ENCODE measurements around the gene MAD1L1.
"Not testable (repeated sequence)": the region's sequence is repeated elsewhere in the genome, so short reads cannot be mapped to it uniquely, and the experiment has no call there.

MAD1L1 gene

GRCh38 chr7:1977059-1977875 lies 255.5 kb downstream of the MAD1L1 start:
- DNase-seq (ENCODE audit: low read depth): no peak
- TF ChIP-seq CTCF (conservative IDR thresholded peaks at IDR 0.05; ENCODE audit: control insufficient read depth, insufficient read depth, low read depth, low read length): no peak
- H3K4me3 ChIP-seq (ENCODE audit: control insufficient read depth, low read depth, low read length): no peak overlapping the region

DNA sequence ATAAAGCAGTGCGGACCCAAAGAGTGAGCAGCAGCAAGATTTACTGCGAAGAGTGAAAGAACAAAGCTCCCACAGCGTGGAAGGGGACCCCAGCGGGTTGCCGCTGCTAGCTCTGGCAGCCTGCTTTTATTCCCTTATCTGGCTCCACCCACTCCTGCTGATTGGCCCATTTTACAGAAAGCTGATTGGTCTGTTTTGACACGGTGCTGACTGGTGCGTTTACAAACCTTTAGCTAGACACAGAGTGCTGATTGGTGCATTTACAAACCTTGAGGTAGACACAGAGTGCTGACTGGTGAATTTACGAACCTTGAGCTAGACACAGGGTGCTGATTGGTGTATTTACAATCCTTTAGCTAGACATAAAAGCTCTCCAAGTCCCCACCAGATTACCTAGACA lies 256.2 kb downstream of the MAD1L1 start:
- not testable (repeated sequence) for H3K4me3 ChIP-seq (ENCODE audit: control insufficient read depth, low read depth, low read length); DNase-seq (ENCODE audit: low read depth)

GRCh38 chr7:1975581-1975980 lies 257.2 kb downstream of the MAD1L1 start:
- DNase-seq (ENCODE audit: low read depth): no peak
- no peak overlapping the region for H3K4me3 ChIP-seq (ENCODE audit: control insufficient read depth, low read depth, low read length)
- no peak for TF ChIP-seq CTCF (conservative IDR thresholded peaks at IDR 0.05; ENCODE audit: control insufficient read depth, insufficient read depth, low read depth, low read length)

- DNase-seq (ENCODE audit: low read depth): no peak
- no peak for TF ChIP-seq CTCF (conservative IDR thresholded peaks at IDR 0.05; ENCODE audit: control insufficient read depth, insufficient read depth, low read depth, low read length)
- no peak overlapping the region for H3K4me3 ChIP-seq (ENCODE audit: control insufficient read depth, low read depth, low read length)
Measured at GRCh38 chr7:1975179-1975578, 257.6 kb downstream of the MAD1L1 start.

DNA sequence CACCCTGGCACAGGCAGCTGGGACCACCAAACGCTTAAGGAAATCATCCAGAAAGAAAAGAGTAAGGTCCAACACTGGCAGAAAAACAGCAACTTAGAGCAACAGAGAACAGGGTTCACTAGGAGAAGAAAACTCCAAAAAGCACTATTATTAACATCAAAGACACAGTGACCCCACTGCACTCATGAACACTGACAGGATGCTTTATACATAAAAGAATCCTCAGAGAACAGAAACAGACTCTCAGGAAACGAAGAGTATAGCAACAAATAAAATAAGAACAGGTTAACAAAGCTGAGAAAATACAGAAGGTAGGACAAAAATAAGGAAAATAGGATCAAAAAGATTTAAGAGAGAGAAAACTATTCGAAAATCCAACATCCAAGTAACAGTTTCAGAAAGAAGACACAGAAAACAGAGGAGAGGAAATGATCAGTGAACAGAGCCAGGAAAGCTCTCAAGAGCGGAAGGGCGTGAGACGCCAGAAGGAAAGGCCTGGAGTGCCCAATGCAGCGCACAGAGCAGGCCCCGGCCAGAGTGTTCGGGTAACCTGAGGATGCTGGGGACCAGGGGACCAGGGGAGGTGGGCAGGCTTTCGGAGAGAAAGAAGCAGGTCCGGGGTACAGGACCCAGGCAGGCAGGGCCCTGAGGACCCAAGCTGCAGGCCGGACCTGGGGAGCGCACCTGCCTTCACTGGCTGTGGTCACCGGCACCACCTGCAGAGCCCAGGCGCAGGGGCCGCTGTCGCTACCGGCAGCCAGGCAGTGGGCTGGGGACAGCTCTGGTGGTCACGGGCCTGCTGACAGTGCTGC lies 258.2 kb downstream of the MAD1L1 start:
- DNase-seq (ENCODE audit: low read depth): no peak
- H3K4me3 ChIP-seq (ENCODE audit: control insufficient read depth, low read depth, low read length): no peak overlapping the region
- no peak for TF ChIP-seq CTCF (conservative IDR thresholded peaks at IDR 0.05; ENCODE audit: control insufficient read depth, insufficient read depth, low read depth, low read length)

DNA sequence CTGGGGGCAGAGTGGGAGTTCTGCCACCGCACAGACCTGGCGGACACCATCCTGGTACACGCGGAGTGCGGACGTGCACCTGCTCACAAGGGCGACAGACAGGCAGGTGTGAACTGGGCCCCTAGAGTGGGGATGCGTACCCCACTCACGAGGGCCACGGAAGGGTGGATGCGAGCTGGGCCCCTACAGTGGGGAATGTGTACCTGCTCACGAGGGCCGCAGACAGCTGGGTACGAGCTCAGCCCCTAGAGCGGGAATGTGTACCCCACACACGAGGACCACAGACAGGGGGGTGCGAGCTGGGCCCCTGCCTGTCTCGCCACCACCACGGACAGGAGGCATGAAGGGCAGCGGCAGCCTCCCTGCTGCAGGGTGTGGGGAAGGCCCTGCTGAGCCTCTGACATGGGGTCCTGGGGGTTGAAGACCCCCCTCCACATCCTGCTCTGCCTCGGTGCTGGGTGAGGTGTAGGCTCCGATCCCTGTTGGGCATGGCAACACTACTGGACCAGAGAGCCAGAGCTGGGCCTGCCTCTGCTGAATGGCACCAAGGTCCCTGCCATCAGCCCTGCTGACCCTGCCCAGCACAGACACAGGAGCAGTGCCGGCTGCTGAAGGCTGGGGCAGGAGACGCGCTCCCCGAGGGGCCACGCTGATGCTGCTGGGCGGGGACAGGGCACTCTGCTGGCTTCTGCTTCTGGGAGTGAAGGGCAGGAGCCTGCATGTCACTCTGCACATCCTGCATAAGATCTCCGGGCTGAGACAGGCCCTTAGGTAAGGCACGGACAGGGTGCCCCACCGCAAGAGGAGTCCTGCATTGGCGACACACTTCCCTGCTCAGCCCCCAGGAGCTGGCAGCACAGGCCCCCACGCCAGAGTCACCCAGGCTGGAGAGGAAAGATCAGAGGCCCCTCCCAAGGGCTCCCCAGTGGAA lies 259.2 kb downstream of the MAD1L1 start:
- no peak for TF ChIP-seq CTCF (conservative IDR thresholded peaks at IDR 0.05; ENCODE audit: control insufficient read depth, insufficient read depth, low read depth, low read length)
- no peak overlapping the region for H3K4me3 ChIP-seq (ENCODE audit: control insufficient read depth, low read depth, low read length)
- DNase-seq (ENCODE audit: low read depth): no peak

All from fibroblast of mammary gland (primary cell).